HG02610 (cell line): ENCODE results near the gene PATJ.
"Not testable (repeated sequence)": the region's sequence is repeated elsewhere in the genome, so short reads cannot be mapped to it uniquely, and the experiment has no call there.

Source experiments
- ATAC-seq: cut with Tn5 transposase; IDR thresholded peaks from one replicate; pipeline ENCODE4 v1.9.1; 2021; ENCODE audit warnings: mild to moderate bottlenecking, moderate library complexity; ENCODE audit not compliant: unreplicated experiment

Gene PATJ

DNA sequence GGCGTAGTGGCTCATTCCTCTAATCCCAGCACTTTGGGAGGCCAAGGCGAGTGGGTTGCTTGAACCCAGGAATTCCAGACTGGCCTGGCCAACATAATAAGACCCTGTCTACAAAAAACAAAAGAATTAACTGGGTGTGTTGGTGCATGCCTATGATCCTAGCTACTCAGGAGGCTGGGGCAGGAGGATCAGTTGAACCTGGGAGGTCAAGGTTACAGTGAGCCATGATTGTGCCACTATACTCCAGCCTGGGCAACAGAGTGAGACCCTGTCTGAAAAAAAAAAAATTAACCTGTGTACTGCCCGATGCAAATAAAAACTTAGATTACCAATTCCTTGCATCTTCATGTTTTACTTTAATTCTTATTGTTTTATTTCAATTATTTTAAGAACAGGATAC lies 193.2 kb downstream of the PATJ start:
- no peak for ATAC-seq

DNA sequence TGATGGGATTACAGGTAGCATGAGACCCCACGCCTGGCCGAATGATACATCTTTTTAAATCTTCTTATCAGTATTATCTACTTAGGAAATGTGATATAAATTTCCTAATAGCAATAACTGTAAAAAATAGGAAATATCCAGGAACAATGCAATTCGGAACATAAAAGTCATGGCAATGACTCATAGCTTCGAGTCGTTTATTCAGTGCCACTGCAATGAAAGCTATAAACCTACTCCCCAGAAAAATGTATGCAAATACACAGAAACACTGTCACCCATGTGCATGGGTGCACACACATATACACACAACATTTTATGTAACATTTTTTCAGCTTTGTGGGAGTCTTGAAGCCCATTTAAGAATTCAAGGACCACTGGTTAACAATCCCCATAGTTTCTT lies 194.6 kb downstream of the PATJ start:
- ATAC-seq: no peak

DNA sequence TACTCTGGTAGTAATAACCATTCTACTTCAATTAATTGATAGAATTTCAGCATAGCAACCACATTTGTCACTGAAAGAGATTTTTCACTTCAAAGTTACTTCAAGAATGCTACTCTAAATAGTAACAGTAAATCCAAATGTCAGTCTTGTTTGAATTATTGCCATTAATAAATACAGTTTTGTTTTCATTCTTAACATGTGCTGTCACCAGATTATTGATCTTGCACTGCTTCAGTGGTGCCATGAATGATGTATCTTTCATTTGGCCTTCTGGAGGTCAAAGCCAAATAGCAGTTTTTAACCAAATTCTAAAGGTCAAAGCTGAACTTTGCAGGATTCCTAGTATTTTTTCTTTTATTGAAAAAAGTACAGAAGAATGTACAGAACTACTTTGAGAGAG lies 199.5 kb downstream of the PATJ start:
- no peak for ATAC-seq

DNA sequence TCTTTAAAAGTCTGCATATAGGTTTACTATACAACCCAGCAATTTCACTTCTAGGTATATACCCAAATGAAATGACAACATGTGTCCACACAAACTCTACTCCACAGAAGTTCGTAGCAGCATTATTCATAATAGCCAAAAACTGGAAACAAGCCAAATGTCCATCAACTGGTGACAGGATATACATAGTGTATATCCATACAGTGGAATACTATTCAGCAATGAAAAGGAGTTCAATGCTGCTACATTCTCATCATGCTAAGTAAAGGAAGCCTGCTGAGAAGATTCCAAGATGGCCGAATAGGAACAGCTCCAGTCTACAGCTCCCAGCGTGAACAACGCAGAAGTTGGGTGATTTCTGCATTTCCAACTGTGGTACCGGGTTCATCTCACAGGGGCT lies 200.6 kb downstream of the PATJ start:
- no peak for ATAC-seq

DNA sequence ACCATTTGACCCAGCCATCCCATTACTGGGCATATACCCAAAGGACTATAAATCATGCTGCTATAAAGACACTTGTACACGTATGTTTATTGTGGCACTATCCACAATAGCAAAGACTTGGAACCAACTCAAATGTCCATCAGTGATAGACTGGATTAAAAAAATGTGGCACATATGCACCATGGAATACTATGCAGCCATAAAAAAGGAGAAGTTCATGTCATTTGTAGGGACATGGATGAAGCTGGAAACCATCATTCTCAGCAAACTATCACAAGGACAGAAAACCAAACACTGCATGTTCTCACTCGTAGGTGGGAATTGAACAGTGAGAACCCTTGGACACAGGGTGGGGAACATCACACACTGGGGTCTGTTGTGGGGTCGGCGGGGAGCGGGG lies 206.4 kb downstream of the PATJ start:
- not testable (repeated sequence) for ATAC-seq

DNA sequence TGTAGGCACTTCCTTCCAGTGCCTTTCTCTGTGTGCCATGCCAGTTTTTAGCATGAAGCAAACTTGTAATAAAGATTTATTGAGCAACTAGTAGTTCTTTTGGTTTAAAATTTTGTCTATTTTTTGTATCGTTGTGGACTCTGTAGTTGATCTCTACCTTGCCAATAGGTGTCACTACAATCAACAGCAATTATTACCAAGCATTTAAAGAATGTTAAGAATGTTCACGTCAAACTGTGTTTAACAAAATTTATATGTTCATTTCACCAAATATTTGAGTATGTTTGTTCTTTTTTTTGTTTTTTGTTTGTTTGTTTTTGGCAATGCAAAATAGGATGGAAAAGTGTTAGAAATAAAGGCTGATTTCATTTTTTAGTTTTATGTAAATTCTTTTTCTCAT lies 208.1 kb downstream of the PATJ start:
- ATAC-seq: no peak

DNA sequence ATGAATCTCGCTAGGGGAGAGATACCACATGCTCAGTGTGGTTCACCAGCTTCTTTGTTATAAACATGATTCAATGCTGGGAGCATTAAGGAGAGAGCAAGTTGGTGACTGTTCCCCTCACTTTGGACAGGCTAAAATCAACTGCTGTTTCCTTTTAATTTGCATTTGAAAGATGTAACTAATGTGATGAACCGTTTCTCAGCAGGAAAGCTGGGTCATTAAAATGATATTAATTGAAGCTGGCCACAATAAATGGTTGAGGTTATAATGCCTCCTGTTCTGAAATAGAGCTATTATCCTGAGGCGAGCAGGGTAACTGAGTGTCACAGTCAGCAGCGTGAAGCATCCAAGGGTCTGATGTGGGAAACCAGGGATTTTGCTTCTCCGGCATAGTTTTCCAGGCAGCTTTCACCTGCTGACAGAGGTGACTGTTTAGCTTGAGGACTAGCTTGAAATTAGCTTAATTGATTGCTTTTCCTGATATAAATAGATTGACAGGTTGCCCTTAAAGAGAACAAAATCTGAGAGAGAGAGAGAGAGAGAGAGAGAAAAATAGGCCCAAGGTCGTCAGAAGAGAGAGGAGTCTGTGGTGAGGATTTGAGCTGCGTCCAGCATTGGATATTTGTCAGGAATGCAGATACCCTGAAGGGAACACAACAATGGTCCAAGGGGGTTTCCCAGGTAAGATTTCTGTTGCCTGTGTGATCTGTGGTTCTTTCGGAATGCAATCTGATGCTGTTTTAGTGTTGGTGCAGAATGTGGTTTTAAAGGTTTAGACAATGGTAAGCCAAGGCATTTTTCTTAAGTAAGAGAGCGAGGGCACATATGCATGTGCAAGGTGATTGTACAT lies 209.7 kb downstream of the PATJ start:
- no peak for ATAC-seq

DNA sequence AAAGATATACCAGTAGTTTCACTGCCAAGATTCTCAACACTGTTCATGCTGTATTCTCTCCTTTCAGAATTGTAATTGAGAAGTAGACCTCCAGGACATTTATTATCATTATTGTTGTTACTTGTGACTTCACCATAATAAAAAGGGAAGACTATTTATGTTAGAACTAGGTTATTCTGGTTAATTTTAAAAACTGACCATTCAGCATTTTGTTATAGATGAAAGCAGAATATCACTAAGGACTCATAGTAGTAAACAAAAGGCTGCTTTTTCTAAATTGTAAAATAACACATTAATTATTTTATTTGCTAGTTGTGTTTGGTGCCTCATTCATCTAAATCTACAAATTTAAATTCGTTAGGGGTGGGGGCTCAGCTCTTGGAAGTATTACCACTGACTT lies 210.4 kb downstream of the PATJ start:
- no peak for ATAC-seq

DNA sequence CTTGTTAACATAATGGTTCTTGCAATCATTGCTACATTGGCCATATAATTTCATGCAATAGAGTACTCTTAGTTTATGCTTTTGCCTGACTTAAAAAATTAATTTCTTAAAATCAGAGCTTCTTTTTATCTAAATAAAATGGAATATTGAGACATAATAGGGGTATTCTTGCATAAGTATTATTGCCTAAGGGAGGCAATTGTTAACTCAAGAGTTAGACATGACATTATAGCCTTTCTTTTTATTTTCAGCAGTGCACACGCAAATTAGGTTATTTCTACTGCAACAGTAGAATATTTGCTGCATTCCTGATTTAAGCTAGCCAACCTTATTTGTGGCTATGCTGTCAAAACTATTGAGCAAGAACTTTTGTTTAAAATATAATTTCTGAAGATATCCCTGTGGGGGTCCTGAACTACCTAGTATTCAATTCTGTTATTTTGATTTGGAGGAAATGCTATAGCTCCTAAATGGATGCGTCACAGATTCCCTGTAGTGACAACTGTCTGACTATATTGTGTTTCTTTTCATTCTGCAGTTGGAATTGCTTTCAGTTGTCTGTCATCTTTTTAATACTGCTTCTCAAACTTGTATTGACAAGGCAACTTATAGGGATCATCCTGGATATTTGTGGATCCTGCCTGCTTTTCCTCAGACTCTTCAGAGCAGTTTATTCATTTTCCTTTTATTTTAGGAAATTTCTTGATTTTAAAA lies 211.0 kb downstream of the PATJ start:
- ATAC-seq: no peak

DNA sequence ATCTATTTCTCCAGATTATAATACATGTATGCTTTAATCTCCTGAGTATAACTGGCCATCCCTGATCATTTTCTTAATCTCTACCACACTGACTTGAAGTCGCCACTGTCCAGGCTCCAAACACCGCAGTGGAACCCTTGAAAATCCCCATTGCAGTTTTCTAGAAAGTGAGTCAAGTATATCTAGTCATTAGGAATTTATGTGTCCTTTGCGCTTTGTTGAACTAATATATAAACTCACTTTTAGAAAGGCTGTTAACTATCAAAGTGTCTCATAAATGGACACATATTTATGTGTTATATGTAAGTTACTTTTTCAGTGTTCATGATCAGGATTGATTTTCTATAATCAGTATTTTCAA lies 211.5 kb downstream of the PATJ start:
- no peak for ATAC-seq

DNA sequence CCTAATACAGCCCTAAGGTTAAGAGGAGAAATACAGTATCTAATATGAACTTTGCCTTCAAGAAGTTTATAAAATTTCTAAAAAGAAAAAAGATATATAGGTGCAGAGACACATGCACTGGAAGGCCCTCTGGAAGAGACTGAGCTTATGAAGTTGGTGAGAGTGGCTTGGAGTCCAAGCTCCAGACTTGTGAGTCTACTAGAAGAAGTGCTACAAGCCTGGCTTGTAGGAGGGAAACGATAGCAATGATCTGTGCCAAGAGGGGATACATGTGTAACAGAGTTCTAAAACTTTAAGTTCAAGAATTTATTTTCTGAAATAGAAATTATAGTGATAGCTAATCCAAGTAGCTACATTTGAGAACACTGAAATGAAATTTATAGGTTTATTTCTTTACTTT lies 213.0 kb downstream of the PATJ start:
- no peak for ATAC-seq

DNA sequence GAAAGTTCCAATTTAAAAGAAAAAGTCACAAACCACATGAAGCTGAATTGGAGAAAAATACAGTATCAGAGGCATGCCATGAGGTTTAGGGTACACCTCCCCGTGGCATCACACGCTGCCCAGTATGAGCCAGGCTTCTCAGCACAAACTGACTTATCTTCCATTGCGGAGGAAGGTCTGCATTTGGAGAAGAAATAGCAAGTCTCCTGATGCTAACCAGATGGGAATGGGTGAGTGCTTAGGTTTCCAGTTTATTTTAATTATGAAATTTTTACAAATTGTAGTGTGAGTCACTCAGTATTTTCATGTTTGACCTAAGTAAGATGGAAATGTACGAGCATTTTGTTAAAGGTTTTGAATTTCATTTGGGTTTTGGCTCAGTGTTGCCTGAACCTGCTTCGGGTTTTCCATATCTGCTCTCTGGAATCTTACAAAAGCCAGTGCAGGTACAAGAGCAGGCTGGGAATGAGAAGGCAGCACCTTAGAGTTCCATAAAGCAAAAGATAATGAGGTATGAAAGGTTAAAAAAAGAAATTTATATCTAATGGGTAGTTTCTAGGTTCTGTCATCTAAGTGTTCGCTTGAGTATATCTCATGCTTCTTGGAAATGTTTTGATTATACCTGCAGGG lies 213.9 kb downstream of the PATJ start:
- no peak for ATAC-seq

DNA sequence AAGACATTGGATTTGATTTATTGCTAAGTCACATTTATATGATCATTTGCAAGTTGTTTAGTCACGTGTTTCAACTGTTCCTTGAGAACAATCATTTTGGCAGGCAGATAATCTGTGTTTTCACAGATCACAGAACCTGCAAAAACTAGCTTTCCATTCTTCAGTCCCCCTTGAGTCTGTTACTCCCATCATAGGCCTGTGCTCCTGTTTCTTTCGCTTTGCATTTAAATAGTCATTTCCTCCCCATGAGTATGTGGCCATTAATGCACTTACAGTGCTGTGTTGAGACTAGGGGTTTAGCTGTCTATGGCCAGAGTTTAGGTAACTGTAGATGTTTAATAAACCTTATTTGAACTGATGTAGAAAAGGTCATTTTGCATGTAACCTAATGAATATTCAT lies 214.5 kb downstream of the PATJ start:
- no peak for ATAC-seq

DNA sequence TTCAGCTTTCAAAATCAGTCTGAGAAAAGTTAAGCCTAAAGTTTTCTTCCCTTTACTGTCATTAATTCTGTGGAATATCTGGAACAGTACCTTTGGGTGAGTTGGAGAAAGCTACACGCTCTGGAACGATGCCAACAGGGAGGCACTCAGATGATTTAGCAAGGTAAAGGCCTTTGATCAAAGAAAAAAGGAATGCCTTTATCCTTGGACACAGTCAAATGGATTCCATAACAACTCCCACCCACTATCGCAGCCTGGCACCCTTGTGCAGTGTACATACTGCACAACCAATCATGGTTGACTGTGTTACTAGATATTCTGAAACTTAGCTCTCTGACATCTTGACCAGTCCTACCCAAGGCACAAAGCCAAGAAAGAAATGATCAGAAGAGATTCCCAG lies 218.7 kb downstream of the PATJ start:
- no peak for ATAC-seq

DNA sequence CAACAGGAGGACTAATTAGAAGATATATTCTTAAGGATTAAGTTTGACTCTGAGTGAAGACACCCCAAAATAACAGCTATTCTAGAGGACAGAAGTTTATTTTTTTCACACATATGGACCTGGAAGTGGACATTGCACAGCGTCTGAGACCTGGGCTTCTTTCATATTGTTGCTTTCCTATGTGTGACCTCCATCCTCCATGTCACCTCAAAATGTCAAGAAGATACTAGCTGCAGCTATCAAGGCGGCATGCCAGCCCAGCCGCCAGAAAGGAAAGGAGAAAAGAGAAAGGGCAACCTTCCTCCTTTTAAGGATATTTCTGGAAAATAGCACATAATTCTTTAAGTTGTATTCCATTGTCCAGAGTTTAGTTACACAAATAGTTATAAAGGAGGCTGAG lies 220.4 kb downstream of the PATJ start:
- no peak for ATAC-seq

DNA sequence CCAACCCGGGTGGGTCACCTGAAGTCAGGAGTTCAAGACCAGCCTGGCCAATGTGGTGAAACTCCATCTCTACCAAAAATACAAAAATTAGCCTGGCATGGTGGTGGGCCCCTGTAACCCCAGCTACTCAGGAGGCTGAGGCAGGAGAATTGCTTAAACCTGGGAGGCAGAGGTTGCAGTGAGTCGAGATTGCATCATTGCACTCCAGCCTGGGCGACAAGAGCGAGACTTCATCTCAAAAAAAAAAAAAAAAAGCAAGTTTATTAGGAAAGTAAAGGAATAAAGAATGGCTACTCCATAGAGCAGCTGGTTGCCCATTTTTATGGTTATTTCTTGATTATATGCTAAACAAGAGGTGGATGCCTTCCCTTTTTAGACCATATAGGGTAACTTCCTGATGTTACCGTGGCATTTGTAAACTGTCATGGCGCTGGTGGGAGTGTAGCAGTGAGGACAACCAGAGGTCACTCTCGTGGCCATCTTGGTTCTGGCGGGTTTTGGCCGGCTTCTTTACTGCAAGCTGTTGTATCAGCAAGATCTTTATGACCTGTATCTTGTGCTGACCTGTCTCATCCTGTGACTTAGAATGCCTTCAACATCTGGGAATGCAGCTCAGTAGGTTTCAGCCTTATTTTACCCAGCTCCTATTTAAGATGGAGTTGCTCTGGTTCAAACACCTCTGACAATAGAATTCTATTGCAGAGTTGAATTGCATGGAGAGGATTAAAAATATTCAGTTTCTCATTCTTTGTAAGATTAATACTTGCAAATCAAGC lies 224.4 kb downstream of the PATJ start:
- not testable (repeated sequence) for ATAC-seq

DNA sequence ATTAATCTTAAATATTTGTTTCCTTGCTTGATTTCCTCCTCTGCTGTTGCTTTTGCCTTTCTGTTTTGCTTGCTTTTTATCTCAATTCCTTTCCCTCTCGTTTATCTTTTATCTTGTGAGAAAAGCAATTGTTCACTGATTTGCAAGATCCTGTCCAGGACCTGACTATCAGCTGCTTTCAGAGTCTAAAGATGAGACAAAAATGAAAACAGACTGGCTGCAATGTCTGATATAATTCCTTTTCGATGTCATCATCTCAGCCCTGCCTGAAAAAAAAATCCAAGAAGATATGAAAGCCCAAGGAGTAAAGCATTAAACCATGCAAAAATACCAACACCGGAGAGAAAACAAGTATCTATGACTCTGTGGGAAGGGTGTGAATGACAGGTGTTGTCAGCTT lies 225.5 kb downstream of the PATJ start:
- ATAC-seq: no peak

DNA sequence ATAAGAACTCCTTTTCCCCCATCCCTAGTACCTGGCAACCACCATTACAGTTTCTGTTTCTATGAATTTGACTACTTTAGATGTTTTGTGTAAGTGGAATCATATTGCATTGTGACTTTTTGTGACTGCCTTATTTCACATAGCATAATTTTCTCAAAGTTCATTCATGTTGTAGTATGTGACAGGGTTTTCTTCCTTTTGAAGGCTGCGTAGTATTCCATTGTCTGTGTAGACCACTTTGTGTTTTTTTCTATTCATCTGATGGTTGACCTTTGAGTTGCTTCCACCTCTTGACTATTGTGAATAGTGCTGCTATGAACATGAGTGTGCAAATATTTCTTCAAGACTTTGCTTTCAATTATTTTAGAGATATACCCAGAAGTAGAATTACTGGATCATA lies 226.6 kb downstream of the PATJ start:
- no peak for ATAC-seq

DNA sequence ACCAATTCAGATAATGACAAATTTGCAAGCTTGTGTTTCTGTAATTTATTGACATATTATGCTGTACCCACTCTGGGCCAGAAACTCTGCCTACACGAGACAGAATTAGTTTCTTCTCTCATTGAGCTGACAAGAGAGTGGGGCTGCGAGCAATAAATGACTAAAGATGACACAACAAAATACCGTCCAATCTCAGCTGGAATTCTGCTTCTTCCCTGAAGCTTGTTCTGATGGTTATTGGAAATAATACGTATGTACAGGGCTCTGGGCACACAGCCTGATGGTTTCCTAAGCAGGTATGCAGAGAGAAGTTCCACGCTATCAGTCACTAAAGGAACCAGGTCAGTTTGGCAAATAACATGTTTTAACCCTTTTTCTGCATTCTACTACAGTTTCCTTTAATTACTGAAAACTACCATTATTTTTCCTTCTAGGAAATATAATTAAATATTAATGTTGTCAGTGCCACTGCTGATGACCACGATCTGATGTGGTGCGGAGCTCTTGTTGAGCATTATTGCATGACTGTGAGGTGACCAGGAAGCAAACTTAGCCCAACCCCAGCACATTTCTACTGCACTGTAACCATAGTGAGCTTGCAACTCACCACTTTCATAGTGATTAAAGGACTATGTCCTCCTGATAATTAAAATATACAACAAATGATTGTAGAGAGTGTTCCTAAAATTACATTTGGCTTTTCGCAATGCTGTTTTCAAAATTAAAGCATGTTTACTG lies 231.0 kb downstream of the PATJ start:
- ATAC-seq: no peak

DNA sequence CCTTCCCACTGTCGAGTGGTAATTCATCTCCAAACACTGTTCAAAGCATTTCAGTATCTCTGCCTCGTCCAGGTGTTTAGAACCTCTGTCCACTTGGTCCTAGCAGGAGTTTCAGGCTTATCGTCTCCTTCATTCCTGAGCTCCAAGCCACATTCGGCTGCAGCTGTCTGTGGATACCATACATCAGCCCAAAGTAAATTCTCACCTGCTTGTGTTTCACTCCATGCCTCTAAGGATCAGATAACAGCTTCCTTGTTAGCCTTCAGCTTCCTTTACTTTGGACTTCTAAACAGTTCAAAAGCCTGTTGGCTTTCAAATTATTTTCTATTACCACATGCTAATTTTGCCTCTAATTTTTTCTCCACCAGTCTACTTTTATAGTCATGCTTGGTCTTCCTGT lies 233.4 kb downstream of the PATJ start:
- ATAC-seq: no peak

DNA sequence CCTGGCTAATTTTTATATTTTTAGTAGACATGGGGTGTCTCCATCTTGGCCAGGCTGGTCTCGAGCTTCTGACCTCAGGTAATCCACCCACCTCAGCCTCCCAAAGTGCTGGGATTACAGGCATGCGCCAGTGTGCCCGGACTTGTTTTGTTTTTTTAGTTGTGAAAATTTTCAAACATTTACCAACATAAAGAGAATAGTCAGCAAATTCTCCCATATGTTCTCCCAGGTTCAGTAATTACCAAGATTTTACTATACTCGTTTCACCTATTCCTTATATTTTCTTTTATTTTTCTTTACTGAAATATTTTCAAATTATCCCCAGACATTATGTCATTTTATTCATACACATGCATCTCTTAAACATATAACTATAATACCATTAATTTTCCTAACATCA lies 234.3 kb downstream of the PATJ start:
- ATAC-seq: no peak
